H1 (cell line): ENCODE data around the gene MIPEP. TPM values are rescaled to one million over a fixed set of nuclear protein-coding genes. Genes with fewer than 3 reads are reported as not detected.

Source experiments
- CTCF ChIA-PET: fragments of 300-600 bp; sonication (Branson Sonifier 250); formaldehyde crosslinking; loops from one replicate; lab custom pipeline; 2021; ENCODE audit not compliant: partially characterized antibody; lab: Charles Lee
- POLR2A ChIA-PET: fragments of 300-600 bp; sonication (Branson Sonifier 250); formaldehyde crosslinking; loops from one replicate; lab custom pipeline; 2021; ENCODE audit warnings: inconsistent platforms; ENCODE audit not compliant: partially characterized antibody; lab: Charles Lee
- DNase-seq, 2 experiments: peaks; one replicate each; pipeline versions ENCODE4 v3.0.0 to v3.0.0-alpha.2; 2010 to 2022; ENCODE audit warnings: low spot score in 2 of 2, low read depth in 1 of 2, mixed read lengths in 1 of 2
- FAIRE-seq: peaks from 2 replicates; lab custom pipeline; 2011; peaks lifted over from hg19 to GRCh38; lab: Jason Lieb, UNC
- H2AFZ ChIP-seq: 2 replicates; pipeline ENCODE4 v1.8.1; 2012; ENCODE audit warnings: low read length, inconsistent platforms
- H2AK5ac ChIP-seq: 2 replicates; pipeline ENCODE4 v1.6.1; 2013; ENCODE audit warnings: low read depth, low read length
- H2BK120ac ChIP-seq: replicated peaks from 2 replicates; pipeline ENCODE3; 2013; ENCODE audit warnings: low read depth, low read length, inconsistent platforms
- H2BK12ac ChIP-seq: 2 replicates; pipeline ENCODE4 v1.6.1; 2013; ENCODE audit warnings: low read depth, low read length
- H2BK15ac ChIP-seq: 2 replicates; pipeline ENCODE4 v1.6.1; 2013; ENCODE audit warnings: low read length
- H2BK20ac ChIP-seq: 2 replicates; pipeline ENCODE4 v1.6.1; 2013; ENCODE audit warnings: low read length
- H2BK5ac ChIP-seq: 2 replicates; pipeline ENCODE4 v1.6.1; 2013; ENCODE audit warnings: low read depth, low read length
- H3K14ac ChIP-seq: 2 replicates; pipeline ENCODE4 v1.6.1; 2013; ENCODE audit warnings: inconsistent platforms; ENCODE audit not compliant: insufficient read length
- H3K18ac ChIP-seq: 2 replicates; pipeline ENCODE4 v1.6.1; 2013; ENCODE audit warnings: low read length; ENCODE audit errors: extremely low read depth
- H3K23ac ChIP-seq: 2 replicates; pipeline ENCODE4 v1.6.1; 2013; ENCODE audit warnings: inconsistent platforms; ENCODE audit not compliant: insufficient read length
- H3K23me2 ChIP-seq: 2 replicates; pipeline ENCODE4 v1.6.1; 2013; ENCODE audit warnings: low read depth, low read length
- H3K27ac ChIP-seq: 2 replicates; pipeline ENCODE4 v1.6.1; 2011; ENCODE audit warnings: low read depth, low read length, inconsistent platforms
- H3K27me3 ChIP-seq, 4 experiments: replicated peaks in 1 of 4; 1 replicate in 1 of 4; 2 replicates in 3 of 4; pipeline versions ENCODE4 v1.6.1 to v1.8.1; 2011 to 2013; ENCODE audit warnings: low read length in 3 of 4, mild to moderate bottlenecking in 3 of 4, inconsistent platforms in 2 of 4, mixed read lengths in 2 of 4, moderate library complexity in 1 of 4; ENCODE audit not compliant: control insufficient read depth in 3 of 4, insufficient read depth in 3 of 4; ENCODE audit errors: extremely low read depth in 1 of 4
- H3K36me3 ChIP-seq, 4 experiments: 2 replicates each; pipeline versions ENCODE4 v1.6.1 to v1.8.1; 2011 to 2013; ENCODE audit warnings: mild to moderate bottlenecking in 4 of 4, low read length in 3 of 4, moderate library complexity in 2 of 4, control low read depth in 1 of 4, inconsistent platforms in 1 of 4; ENCODE audit not compliant: insufficient read depth in 4 of 4, control insufficient read depth in 2 of 4
- H3K4ac ChIP-seq: replicated peaks from 2 replicates; pipeline ENCODE3; 2013; ENCODE audit warnings: low read length, low read depth, mixed read lengths, inconsistent platforms; ENCODE audit not compliant: insufficient read length
- H3K4me1 ChIP-seq, 4 experiments: replicated peaks in 1 of 4; 1 replicate in 1 of 4; 2 replicates in 3 of 4; pipeline versions ENCODE4 v1.6.1 to v1.8.1; 2011 to 2013; ENCODE audit warnings: low read length in 3 of 4, inconsistent platforms in 2 of 4, mixed read lengths in 1 of 4; ENCODE audit not compliant: insufficient read depth in 4 of 4, control insufficient read depth in 3 of 4
- H3K4me2 ChIP-seq, 2 experiments: 2 replicates each; pipeline versions ENCODE4 v1.6.1 to v1.8.1; 2011 to 2013; ENCODE audit warnings: low read depth in 2 of 2, low read length in 2 of 2, control low read depth in 1 of 2, inconsistent platforms in 1 of 2, mild to moderate bottlenecking in 1 of 2; ENCODE audit not compliant: insufficient read depth in 1 of 2
- H3K4me3 ChIP-seq, 4 experiments: fragments of 200-600, 300-600 bp in 1 of 4; sonication (generic), shearing (Covaris generic), sonication (Bioruptor Twin) in 1 of 4; 2 replicates each; pipeline versions ENCODE4 v1.5.1 to v1.8.1; 2011 to 2016; ENCODE audit warnings: low read length in 4 of 4, low read depth in 3 of 4, control low read depth in 2 of 4, inconsistent platforms in 2 of 4, mild to moderate bottlenecking in 2 of 4, mixed read lengths in 1 of 4, moderate library complexity in 1 of 4; ENCODE audit not compliant: insufficient read depth in 2 of 4; ENCODE audit errors: extremely low read depth in 1 of 4
- H3K56ac ChIP-seq: replicated peaks from 2 replicates; pipeline ENCODE3; 2013; ENCODE audit warnings: low read depth, mild to moderate bottlenecking, mixed read lengths, low read length, inconsistent platforms; ENCODE audit not compliant: insufficient read length
- H3K79me1 ChIP-seq: 2 replicates; pipeline ENCODE4 v1.6.1; 2013; ENCODE audit warnings: low read depth, low read length, control low read depth
- H3K79me2 ChIP-seq, 2 experiments: 2 replicates each; pipeline versions ENCODE4 v1.6.1 to v1.8.1; 2012 to 2013; ENCODE audit warnings: low read length in 2 of 2, mild to moderate bottlenecking in 2 of 2, inconsistent platforms in 1 of 2; ENCODE audit not compliant: insufficient read depth in 2 of 2, control insufficient read depth in 1 of 2
- H3K9ac ChIP-seq, 4 experiments: replicated peaks in 1 of 4; 1 replicate in 1 of 4; 2 replicates in 3 of 4; pipeline versions ENCODE4 v1.6.1 to v1.8.1; 2011 to 2013; ENCODE audit warnings: low read depth in 3 of 4, low read length in 3 of 4, control low read depth in 2 of 4, mild to moderate bottlenecking in 2 of 4, moderate library complexity in 2 of 4, inconsistent platforms in 1 of 4; ENCODE audit errors: extremely low read depth in 1 of 4
- H3K9me3 ChIP-seq, 2 experiments: 2 replicates each; pipeline versions ENCODE4 v1.6.1 to v1.8.1; 2012 to 2013; ENCODE audit warnings: mild to moderate bottlenecking in 2 of 2, moderate library complexity in 2 of 2, control low read depth in 1 of 2, inconsistent platforms in 1 of 2, low read depth in 1 of 2, low read length in 1 of 2, mixed read lengths in 1 of 2; ENCODE audit not compliant: insufficient read depth in 2 of 2
- H4K20me1 ChIP-seq, 2 experiments: replicated peaks in 1 of 2; 2 replicates each; pipeline versions ENCODE3 to v1.8.1; 2011 to 2013; ENCODE audit warnings: inconsistent platforms in 2 of 2, low read length in 2 of 2, mild to moderate bottlenecking in 1 of 2; ENCODE audit not compliant: insufficient read depth in 2 of 2, control insufficient read depth in 1 of 2
- H4K5ac ChIP-seq: 2 replicates; pipeline ENCODE4 v1.6.1; 2013; ENCODE audit warnings: low read length, low read depth, mixed read lengths, inconsistent platforms; ENCODE audit not compliant: insufficient read length
- H4K8ac ChIP-seq: 2 replicates; pipeline ENCODE4 v1.8.0; 2013; ENCODE audit warnings: mild to moderate bottlenecking, moderate library complexity, low read length, inconsistent platforms; ENCODE audit not compliant: insufficient read depth; ENCODE audit errors: extremely low read depth
- H4K91ac ChIP-seq: replicated peaks from 2 replicates; pipeline ENCODE3; 2013; ENCODE audit warnings: low read length, mixed read lengths, inconsistent platforms; ENCODE audit not compliant: insufficient read length
- BACH1 ChIP-seq: IDR thresholded peaks from 2 replicates; pipeline ENCODE4 v1.6.1; 2012; ENCODE audit warnings: low read length, improper control_type of control experiment
- CEBPB ChIP-seq: IDR thresholded peaks from 2 replicates; pipeline ENCODE4 v1.6.1; 2012; ENCODE audit warnings: low read depth, low read length
- RFX5 ChIP-seq: IDR thresholded peaks from 2 replicates; pipeline ENCODE4 v1.6.1; 2011; ENCODE audit warnings: low read depth, low read length, improper control_type of control experiment, borderline replicate concordance
- RNF2 ChIP-seq: fragments of 200-900, 300-1000 bp; sonication (generic); IDR thresholded peaks from 2 replicates; pipeline ENCODE4 v1.7.1; 2016; ENCODE audit warnings: borderline replicate concordance, low read depth, mild to moderate bottlenecking, antibody characterized with exemption, low read length; ENCODE audit not compliant: poor library complexity, severe bottlenecking; ENCODE audit errors: missing control alignments
- SIX5 ChIP-seq: IDR thresholded peaks from 2 replicates; pipeline ENCODE4 v1.6.1; 2011; ENCODE audit warnings: mild to moderate bottlenecking, low read depth, low read length
- SP1 ChIP-seq: IDR thresholded peaks from 2 replicates; pipeline ENCODE4 v1.6.1; 2011; ENCODE audit warnings: low read depth, low read length
- whole genome bisulfite sequencing, 2 experiments: shearing (Covaris generic) in 1 of 2; methylation state at CpG; one replicate each; pipeline versions ENCODE4 v1.1.6 to v1.1.7; 2013 to 2015; ENCODE audit warnings: low lambda C conversion rate in 2 of 2, mixed read lengths in 2 of 2, inconsistent platforms in 1 of 2, low coverage in 1 of 2, missing lambda C conversion rate in 1 of 2; ENCODE audit not compliant: insufficient replicate concordance in 2 of 2, insufficient coverage in 1 of 2, insufficient read length in 1 of 2; ENCODE audit errors: extremely low coverage in 1 of 2, missing lambda C conversion rate in 1 of 2; 5-methylcytosine and 5-hydroxymethylcytosine counted together
- polyA plus RNA-seq, 7 experiments: library from polyadenylated mRNA; depleted of rRNA in 3 of 7; stranded (reverse) in 5 of 7; unstranded in 2 of 7; fragments of >200 nt in 5 of 7; fragments of 200-250 nt in 2 of 7; gene quantifications; 1 replicate in 5 of 7; 2 replicates in 1 of 7; 4 replicates in 1 of 7; pipeline versions ENCODE4 v1.2.1 to v1.2.3, GENCODE V29; 2011 to 2013; ENCODE audit warnings: missing spikeins in 2 of 7, mixed read lengths in 2 of 7
- total RNA-seq: library from RNA; stranded (reverse); fragmentation: NEBNext Ultra II Directional; extraction: Animal tissue kit (Norgen Biotek cat#: 25700); gene quantifications from 2 replicates; pipeline ENCODE4 v1.2.1, GENCODE V29; 2021
- TF ChIP-seq, protein P1 (sequence below): IDR thresholded peaks from 2 replicates; pipeline ENCODE4 v1.6.1; 2012; ENCODE audit warnings: inconsistent platforms
- TF ChIP-seq, protein P2 (sequence below), 3 experiments: IDR thresholded peaks; 1 replicate in 2 of 3; 2 replicates in 1 of 3; pipeline versions ENCODE4 v1.5.1 to v1.6.1; 2011; ENCODE audit warnings: low read length in 3 of 3, mild to moderate bottlenecking in 3 of 3, inconsistent platforms in 2 of 3, low read depth in 1 of 3, moderate library complexity in 1 of 3; ENCODE audit not compliant: insufficient read depth in 1 of 3; ENCODE audit errors: control extremely low read depth in 1 of 3
- TF ChIP-seq, protein P3 (sequence below): IDR thresholded peaks from 2 replicates; pipeline ENCODE4 v1.6.1; 2012; ENCODE audit warnings: inconsistent platforms

Gene MIPEP
- total and polyA plus RNA-seq, 2 of the 8 experiments (the other 6 are each of a cell fraction or from before 2014, with no cell fraction given), result 24.0 to 24.2 TPM

DNA sequence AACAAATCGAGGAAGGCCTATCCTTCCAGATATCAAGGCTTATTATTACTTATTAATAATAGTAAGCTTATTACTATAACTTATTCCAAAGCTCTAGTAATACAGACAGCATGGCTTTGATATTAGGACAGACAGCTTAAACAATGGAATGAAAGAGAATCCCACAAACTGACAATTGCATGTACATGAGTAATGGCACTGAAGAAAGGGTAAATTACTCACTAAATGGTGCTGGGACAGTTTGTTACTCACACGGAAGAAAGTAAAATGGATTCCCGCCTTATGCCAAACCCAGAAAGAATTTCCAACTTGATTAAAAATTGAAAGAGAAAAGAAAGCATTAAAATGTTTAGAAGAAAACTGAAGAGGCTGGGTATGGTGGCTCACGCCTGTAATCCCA, 60.3 kb downstream of the MIPEP start:
- H4K91ac ChIP-seq, result no peak overlapping the region
- no peak overlapping the region for H3K4me2 ChIP-seq
- no peak overlapping the region for H2BK15ac ChIP-seq
- H3K56ac ChIP-seq, result no peak overlapping the region
- no peak overlapping the region for H2AFZ ChIP-seq
- H4K20me1 ChIP-seq, result no peaks in the 10 kb centered on the region
- H3K14ac ChIP-seq, result no peak overlapping the region
- no peaks in the 10 kb centered on the region for H3K27me3 ChIP-seq
- H4K5ac ChIP-seq, result no peak overlapping the region
- DNase-seq, result no peak
- POLR2A ChIA-PET, result no interaction called here
- H3K4ac ChIP-seq, result no peak overlapping the region
- no peak overlapping the region for H3K23ac ChIP-seq
- H2BK120ac ChIP-seq, result no peak overlapping the region
- H3K79me2 ChIP-seq, result no peaks in the 10 kb centered on the region
- no peaks in the 10 kb centered on the region for H3K9me3 ChIP-seq
- H2BK20ac ChIP-seq, result no peak overlapping the region
- H2AK5ac ChIP-seq, result no peak overlapping the region
- no peak overlapping the region for H3K9ac ChIP-seq
- CTCF ChIA-PET, result interaction anchor here (1.3 kb wide), 1 partner anchor 315 kb away, joined by 3 read pairs; no protein-coding TSS in a partner anchor
- no peak overlapping the region for H4K8ac ChIP-seq
- H3K36me3 ChIP-seq, result peaks cover 0 to 3% (median 0%) of the 10 kb centered on the region in 4 experiments; a peak in 1 of 8 replicates
- H3K27ac ChIP-seq, result no peak overlapping the region
- no peaks in the 10 kb centered on the region for H3K79me1 ChIP-seq
- no peak overlapping the region for H3K18ac ChIP-seq
- no peaks in the 10 kb centered on the region for H3K23me2 ChIP-seq
- no peaks in the 10 kb centered on the region; a peak in 1 of 7 replicates for H3K4me1 ChIP-seq
- FAIRE-seq, result no peak
- WGBS, 2 experiments, result 84% methylated on average over 4 of the region's 4 CpGs; no CpG with 5 or more reads in 1 of the 2 experiments
- no peak overlapping the region for H2BK12ac ChIP-seq
- H2BK5ac ChIP-seq, result no peak overlapping the region
- no peak overlapping the region for H3K4me3 ChIP-seq
- TF ChIP-seq, protein P1, sequence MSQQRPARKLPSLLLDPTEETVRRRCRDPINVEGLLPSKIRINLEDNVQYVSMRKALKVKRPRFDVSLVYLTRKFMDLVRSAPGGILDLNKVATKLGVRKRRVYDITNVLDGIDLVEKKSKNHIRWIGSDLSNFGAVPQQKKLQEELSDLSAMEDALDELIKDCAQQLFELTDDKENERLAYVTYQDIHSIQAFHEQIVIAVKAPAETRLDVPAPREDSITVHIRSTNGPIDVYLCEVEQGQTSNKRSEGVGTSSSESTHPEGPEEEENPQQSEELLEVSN, result no peak
- TF ChIP-seq, protein P2, sequence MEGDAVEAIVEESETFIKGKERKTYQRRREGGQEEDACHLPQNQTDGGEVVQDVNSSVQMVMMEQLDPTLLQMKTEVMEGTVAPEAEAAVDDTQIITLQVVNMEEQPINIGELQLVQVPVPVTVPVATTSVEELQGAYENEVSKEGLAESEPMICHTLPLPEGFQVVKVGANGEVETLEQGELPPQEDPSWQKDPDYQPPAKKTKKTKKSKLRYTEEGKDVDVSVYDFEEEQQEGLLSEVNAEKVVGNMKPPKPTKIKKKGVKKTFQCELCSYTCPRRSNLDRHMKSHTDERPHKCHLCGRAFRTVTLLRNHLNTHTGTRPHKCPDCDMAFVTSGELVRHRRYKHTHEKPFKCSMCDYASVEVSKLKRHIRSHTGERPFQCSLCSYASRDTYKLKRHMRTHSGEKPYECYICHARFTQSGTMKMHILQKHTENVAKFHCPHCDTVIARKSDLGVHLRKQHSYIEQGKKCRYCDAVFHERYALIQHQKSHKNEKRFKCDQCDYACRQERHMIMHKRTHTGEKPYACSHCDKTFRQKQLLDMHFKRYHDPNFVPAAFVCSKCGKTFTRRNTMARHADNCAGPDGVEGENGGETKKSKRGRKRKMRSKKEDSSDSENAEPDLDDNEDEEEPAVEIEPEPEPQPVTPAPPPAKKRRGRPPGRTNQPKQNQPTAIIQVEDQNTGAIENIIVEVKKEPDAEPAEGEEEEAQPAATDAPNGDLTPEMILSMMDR (IDR thresholded peaks at IDR 0.05; ENCODE audit: control extremely low read depth in 1 of 3, insufficient read depth in 1 of 3, low read depth in 1 of 3, low read length in 3 of 3), result no peak
- TF ChIP-seq CEBPB (no peak), BACH1 (no peak), SP1 (no peak), SIX5 (no peak), RFX5 (no peak), RNF2 (no peak)
- TF ChIP-seq, protein P3, sequence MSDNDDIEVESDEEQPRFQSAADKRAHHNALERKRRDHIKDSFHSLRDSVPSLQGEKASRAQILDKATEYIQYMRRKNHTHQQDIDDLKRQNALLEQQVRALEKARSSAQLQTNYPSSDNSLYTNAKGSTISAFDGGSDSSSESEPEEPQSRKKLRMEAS, result no peak
